DOHH2 (cell line): ENCODE results near the gene ZNF20.

Source experiments
- H3F3A ChIP-seq: fragments of 200-600 bp; sonication (generic), shearing (Covaris generic); 2 replicates; pipeline ENCODE4 v1.6.0; 2016; ENCODE audit warnings: antibody characterized with exemption, mild to moderate bottlenecking; ENCODE audit not compliant: control insufficient read depth, insufficient read depth
- H3K27ac ChIP-seq: fragments of 200-600 bp; sonication (generic); 2 replicates; pipeline ENCODE4 v1.5.1; 2014; ENCODE audit warnings: low read depth, mild to moderate bottlenecking, low read length, moderate library complexity
- H3K27me3 ChIP-seq: fragments of 200-600 bp; sonication (generic); 2 replicates; pipeline ENCODE4 v1.6.1; 2014; ENCODE audit warnings: mild to moderate bottlenecking, low read length, mixed read lengths; ENCODE audit not compliant: control insufficient read depth
- H3K36me3 ChIP-seq: fragments of 200-600 bp; sonication (generic); 2 replicates; pipeline ENCODE4 v1.6.1; 2014; ENCODE audit warnings: mild to moderate bottlenecking, low read length, moderate library complexity, mixed read lengths; ENCODE audit not compliant: control insufficient read depth
- H3K4me1 ChIP-seq: fragments of 200-600 bp; sonication (generic); 2 replicates; pipeline ENCODE4 v1.6.1; 2014; ENCODE audit warnings: mild to moderate bottlenecking, low read length, mixed read lengths; ENCODE audit not compliant: control insufficient read depth
- H3K4me2 ChIP-seq: fragments of 200-600 bp; sonication (generic); 2 replicates; pipeline ENCODE4 v1.6.0; 2014; ENCODE audit warnings: mild to moderate bottlenecking, low read length, moderate library complexity
- H3K4me3 ChIP-seq: fragments of 200-600 bp; sonication (generic); 2 replicates; pipeline ENCODE4 v1.5.1; 2014; ENCODE audit warnings: mild to moderate bottlenecking, low read length, mixed read lengths
- H3K79me2 ChIP-seq: fragments of 200-600 bp; sonication (generic); 2 replicates; pipeline ENCODE4 v1.6.1; 2014; ENCODE audit warnings: mild to moderate bottlenecking, low read length, mixed read lengths; ENCODE audit not compliant: control insufficient read depth
- H3K9me2 ChIP-seq: fragments of 200-600 bp; sonication (generic); replicated peaks from 2 replicates; pipeline ENCODE4 v1.6.1; 2014; ENCODE audit warnings: mild to moderate bottlenecking, low read length, mixed read lengths; ENCODE audit not compliant: control insufficient read depth
- H3K9me3 ChIP-seq: fragments of 200-600 bp; sonication (generic); 2 replicates; pipeline ENCODE4 v1.6.1; 2014; ENCODE audit warnings: antibody characterized with exemption, low read length, mixed read lengths; ENCODE audit not compliant: control insufficient read depth, insufficient read depth
- H4K20me1 ChIP-seq: fragments of 200-600 bp; sonication (generic); 2 replicates; pipeline ENCODE4 v1.6.0; 2014; ENCODE audit warnings: low read depth, mild to moderate bottlenecking, antibody characterized with exemption, low read length, moderate library complexity; ENCODE audit not compliant: control insufficient read depth, insufficient read depth
- EZH2phosphoT487 ChIP-seq: fragments of 200-600 bp; sonication (generic); IDR thresholded peaks from 2 replicates; pipeline ENCODE4 v1.6.1; 2017; ENCODE audit warnings: borderline replicate concordance, mild to moderate bottlenecking, antibody characterized with exemption, low read length, moderate library complexity, mixed read lengths
- TF ChIP-seq, protein P1 (sequence below): fragments of 200-600 bp; sonication (generic); IDR thresholded peaks from one replicate; pipeline ENCODE4 v1.5.1; 2014; ENCODE audit warnings: antibody characterized with exemption, mild to moderate bottlenecking, low read depth, low read length; ENCODE audit not compliant: poor library complexity, severe bottlenecking

Gene ZNF20

DNA sequence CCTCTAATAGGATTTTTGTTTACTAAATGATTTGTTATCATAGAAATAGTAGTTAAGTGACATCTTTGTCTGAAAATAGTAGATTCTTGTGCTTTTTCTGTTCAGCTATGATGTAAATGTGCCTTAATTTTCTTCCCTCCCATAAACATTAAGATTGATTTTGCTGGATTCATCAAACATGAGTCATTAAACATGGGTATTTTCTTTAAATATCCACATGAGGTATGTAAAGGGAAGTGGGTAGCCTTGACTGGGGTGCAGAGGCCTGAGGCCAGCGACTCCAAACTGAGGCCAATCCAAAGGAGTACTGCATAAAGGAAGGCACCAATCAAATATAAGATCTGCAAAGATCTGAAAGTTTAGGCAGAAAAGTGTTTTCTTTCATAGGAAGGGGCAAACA is 26.5 kb upstream of the ZNF20 start:
- H3K4me3 ChIP-seq: no peak overlapping the region
- H3K79me2 ChIP-seq: peaks cover 44% of the 10 kb centered on the region
- no peaks in the 10 kb centered on the region for H3F3A ChIP-seq
- no peak overlapping the region for H3K4me2 ChIP-seq
- H3K36me3 ChIP-seq: peaks cover 13% of the 10 kb centered on the region; the same call in 1 of the 2 replicates
- no peaks in the 10 kb centered on the region for H4K20me1 ChIP-seq
- H3K27me3 ChIP-seq: no peaks in the 10 kb centered on the region
- no peaks in the 10 kb centered on the region for H3K9me2 ChIP-seq
- H3K27ac ChIP-seq: no peak overlapping the region
- H3K4me1 ChIP-seq: peaks cover 11% of the 10 kb centered on the region
- no peaks in the 10 kb centered on the region; the same call in 1 of the 2 replicates for H3K9me3 ChIP-seq
- TF ChIP-seq, protein P1, sequence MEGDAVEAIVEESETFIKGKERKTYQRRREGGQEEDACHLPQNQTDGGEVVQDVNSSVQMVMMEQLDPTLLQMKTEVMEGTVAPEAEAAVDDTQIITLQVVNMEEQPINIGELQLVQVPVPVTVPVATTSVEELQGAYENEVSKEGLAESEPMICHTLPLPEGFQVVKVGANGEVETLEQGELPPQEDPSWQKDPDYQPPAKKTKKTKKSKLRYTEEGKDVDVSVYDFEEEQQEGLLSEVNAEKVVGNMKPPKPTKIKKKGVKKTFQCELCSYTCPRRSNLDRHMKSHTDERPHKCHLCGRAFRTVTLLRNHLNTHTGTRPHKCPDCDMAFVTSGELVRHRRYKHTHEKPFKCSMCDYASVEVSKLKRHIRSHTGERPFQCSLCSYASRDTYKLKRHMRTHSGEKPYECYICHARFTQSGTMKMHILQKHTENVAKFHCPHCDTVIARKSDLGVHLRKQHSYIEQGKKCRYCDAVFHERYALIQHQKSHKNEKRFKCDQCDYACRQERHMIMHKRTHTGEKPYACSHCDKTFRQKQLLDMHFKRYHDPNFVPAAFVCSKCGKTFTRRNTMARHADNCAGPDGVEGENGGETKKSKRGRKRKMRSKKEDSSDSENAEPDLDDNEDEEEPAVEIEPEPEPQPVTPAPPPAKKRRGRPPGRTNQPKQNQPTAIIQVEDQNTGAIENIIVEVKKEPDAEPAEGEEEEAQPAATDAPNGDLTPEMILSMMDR: no peak
- no peak for TF ChIP-seq EZH2phosphoT487

DNA sequence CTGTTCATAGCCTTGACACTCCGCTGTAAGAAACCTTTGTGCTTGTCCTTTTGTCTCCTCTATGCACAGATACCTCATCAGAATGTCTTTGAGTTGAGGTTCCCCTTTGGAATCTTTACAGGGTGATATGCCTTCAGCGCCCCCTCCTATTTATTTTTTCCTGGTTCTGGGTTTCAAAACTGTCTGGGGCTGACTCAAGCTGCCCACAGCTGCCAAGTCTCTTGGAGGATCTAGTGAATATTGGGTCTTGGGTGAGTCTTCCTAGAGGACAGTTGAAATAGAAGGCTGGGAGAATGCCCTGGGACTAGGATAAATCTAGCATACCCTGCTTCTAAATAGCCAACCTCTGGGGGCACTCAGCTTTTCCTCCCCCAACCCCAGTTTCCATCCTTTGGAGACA is 23.7 kb upstream of the ZNF20 start:
- Histone ChIP-seq H3K27ac (no peak overlapping the region), H3K27me3 (no peaks in the 10 kb centered on the region), H3K79me2 (peaks cover 38% of the 10 kb centered on the region), H3K9me2 (no peaks in the 10 kb centered on the region), H3F3A (no peaks in the 10 kb centered on the region), H3K4me1 (peaks cover 11% of the 10 kb centered on the region), H3K36me3 (peaks cover 10% of the 10 kb centered on the region; the same call in 1 of the 2 replicates), H3K9me3 (peaks cover 3% of the 10 kb centered on the region; the same call in 1 of the 2 replicates), H3K4me2 (peak overlapping the region; percentile 90), H4K20me1 (no peaks in the 10 kb centered on the region), H3K4me3 (peak overlapping the region; percentile 86)
- TF ChIP-seq, protein P1: no peak
- no peak for TF ChIP-seq EZH2phosphoT487

DNA sequence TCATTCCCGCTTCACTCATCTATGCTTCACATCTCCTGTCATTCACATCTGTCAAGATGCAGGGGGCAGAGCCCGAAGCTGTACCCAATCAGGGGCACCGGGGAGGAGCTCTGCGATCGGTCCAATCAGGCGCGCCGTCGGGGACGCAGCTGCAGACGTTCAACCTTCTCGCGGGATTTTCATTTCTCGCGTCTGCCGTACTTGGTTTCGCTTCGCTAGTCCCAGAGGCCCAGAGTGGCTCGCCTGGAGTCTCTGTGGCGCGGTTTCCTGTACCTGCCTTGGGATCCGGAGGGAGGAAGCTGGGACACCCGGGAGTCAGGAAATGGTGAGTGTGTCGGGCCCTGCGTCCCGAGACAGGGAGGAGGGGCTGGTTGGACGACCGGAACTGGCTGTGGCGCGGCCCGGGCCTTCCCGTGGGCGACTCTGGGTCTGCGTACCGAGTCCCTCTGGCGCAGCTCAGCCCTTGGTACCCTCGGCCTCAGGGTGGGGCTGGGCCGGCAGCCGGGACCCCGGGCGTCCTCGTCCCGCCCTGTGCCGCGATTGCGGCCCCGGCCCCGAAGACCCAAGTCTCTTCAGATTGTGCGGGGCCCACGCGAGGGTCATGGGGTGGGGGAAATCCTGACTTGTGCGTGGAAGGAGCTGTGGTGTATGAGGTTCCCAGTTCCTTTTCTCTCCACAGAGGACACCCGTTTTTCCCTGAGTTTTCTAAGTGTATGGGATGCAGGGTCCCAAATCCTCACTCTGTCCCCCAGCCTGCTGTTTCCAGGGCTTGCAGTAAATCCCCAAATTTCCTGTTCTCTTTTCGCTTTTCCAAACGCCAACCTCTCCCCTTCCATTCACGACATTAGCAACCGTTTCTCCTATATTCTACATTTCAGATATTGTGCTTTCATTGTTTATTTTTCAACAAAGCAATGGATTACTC is 23.0 kb upstream of the ZNF20 start, which contains the start of gene ZNF136:
ZNF136 (plus strand) TSS at position 215 of the 925 bp plus-strand sequence; CDS start at position 323, 108 bp downstream.
- Histone ChIP-seq H3K9me3 (peaks cover 3% of the 10 kb centered on the region; the same call in 1 of the 2 replicates), H3F3A (no peaks in the 10 kb centered on the region), H3K36me3 (peaks cover 10% of the 10 kb centered on the region; the same call in 1 of the 2 replicates), H3K4me3 (peak within 1 kb of the TSS; percentile 86), H3K4me2 (peak within 1 kb of the TSS; percentile 90), H3K27ac (peak within 1 kb of the TSS; percentile 21; the same call in 1 of the 2 replicates), H3K27me3 (no peaks in the 10 kb centered on the region), H3K4me1 (peaks cover 11% of the 10 kb centered on the region), H3K9me2 (no peaks in the 10 kb centered on the region), H3K79me2 (peaks cover 38% of the 10 kb centered on the region), H4K20me1 (no peaks in the 10 kb centered on the region)
- TF ChIP-seq, protein P1: no peak
- TF ChIP-seq EZH2phosphoT487: no peak
